Kidney epithelial cell (primary cell): Measurements from ENCODE around the gene FRMD1. TPM values are rescaled to one million over a fixed set of nuclear protein-coding genes. Genes with fewer than 3 reads are reported as not detected.

Experiments
- DNase-seq: peaks from one replicate; pipeline ENCODE4 v3.0.0-alpha.2; 2010; ENCODE audit warnings: low read depth
- H3K27me3 ChIP-seq: 2 replicates; pipeline ENCODE4 v1.6.0; 2011; ENCODE audit warnings: low read length; ENCODE audit not compliant: control insufficient read depth, insufficient read depth
- H3K36me3 ChIP-seq: 2 replicates; pipeline ENCODE4 v1.5.1; 2011; ENCODE audit warnings: low read length; ENCODE audit not compliant: control insufficient read depth, insufficient read depth
- H3K4me3 ChIP-seq: 2 replicates; pipeline ENCODE4 v1.5.1; 2011; ENCODE audit warnings: low read depth, mild to moderate bottlenecking, control low read depth, low read length
- total RNA-seq: library from RNA; depleted of rRNA; stranded (reverse); fragments of >200 nt; gene quantifications from 2 replicates; pipeline ENCODE4 v1.2.3, GENCODE V29; 2015
- TF ChIP-seq, protein P1 (sequence below): IDR thresholded peaks from 2 replicates; pipeline ENCODE4 v1.5.1; 2011; ENCODE audit warnings: mild to moderate bottlenecking, moderate library complexity, low read length, control low read depth, inconsistent platforms; ENCODE audit not compliant: insufficient read depth, poor library complexity, severe bottlenecking

Gene FRMD1
- total RNA-seq, 1 donor from 2014 or later = not detected

DNA sequence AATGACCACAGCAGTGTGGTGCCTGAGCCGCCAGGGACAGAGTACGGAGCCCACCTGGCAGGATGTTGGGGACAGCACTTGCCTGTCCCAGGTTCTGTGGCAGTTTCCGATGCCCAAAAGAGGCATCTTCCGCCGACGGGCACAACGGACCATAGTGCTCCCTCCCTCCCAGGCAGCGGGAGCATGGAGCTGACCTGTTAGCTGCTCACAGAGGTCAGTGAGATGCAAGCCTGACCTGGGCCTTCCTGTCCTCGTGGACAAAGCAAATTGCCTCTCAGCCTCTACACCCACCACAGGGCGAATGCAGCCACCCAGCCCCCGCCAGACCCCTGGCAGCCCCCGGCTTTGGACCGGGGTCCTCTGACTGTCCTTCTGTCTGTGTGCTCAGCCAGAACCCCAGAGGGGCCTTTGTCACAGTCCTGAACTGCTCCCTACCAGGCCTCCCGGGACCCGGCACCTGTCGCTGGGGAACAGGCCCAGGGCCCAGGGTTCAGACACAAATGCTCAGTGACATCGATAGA is 16.2 kb upstream of the FRMD1 start:
- no peaks in the 10 kb centered on the region for H3K36me3 ChIP-seq
- peaks cover 13% of the 10 kb centered on the region for H3K27me3 ChIP-seq
- DNase-seq = no peak
- no peak overlapping the region for H3K4me3 ChIP-seq
- TF ChIP-seq, protein P1, sequence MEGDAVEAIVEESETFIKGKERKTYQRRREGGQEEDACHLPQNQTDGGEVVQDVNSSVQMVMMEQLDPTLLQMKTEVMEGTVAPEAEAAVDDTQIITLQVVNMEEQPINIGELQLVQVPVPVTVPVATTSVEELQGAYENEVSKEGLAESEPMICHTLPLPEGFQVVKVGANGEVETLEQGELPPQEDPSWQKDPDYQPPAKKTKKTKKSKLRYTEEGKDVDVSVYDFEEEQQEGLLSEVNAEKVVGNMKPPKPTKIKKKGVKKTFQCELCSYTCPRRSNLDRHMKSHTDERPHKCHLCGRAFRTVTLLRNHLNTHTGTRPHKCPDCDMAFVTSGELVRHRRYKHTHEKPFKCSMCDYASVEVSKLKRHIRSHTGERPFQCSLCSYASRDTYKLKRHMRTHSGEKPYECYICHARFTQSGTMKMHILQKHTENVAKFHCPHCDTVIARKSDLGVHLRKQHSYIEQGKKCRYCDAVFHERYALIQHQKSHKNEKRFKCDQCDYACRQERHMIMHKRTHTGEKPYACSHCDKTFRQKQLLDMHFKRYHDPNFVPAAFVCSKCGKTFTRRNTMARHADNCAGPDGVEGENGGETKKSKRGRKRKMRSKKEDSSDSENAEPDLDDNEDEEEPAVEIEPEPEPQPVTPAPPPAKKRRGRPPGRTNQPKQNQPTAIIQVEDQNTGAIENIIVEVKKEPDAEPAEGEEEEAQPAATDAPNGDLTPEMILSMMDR = no peak

DNA sequence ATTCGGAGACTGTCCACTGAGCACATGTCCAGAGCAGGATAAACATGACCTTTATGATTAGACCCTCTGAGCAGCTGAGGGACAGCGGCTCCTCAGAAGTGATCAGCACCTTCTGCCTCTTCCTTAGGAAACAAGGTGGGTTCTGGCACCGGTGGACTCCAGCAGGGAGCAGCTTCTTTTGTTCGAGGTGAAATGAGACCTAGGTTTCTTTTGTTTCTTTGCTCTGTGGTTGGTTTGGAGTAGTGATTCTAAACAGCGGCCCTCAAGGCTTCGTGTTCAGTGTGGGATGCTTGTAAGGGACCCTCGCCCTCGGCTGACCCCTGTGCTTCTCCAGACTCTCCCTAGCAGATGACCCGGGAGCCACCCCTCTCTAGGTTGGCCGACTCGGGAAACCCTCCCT is 14.6 kb upstream of the FRMD1 start:
- DNase-seq = no peak
- Histone ChIP-seq H3K4me3 (no peak overlapping the region), H3K27me3 (peaks cover 15% of the 10 kb centered on the region), H3K36me3 (no peaks in the 10 kb centered on the region)
- TF ChIP-seq, protein P1 = no peak

DNA sequence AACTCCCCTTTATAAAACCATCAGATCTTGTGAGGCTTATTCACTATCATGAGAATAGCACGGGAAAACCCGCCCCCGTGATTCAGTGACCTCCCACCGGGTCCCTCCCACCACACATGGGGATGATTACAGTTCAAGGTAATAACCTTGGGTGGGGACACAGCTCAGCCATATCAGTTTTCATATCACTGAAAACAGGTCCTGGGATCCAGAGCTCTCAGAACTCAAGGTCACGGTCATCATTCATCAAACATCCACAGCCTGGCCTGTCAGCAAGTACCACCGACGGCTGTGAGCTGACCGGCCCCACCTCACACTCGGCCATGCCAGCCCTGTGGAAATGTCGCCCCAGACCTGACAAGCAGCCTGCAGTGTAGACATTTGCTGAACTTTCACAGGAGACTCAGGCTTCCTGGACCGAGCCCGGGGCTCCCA is 14.1 kb upstream of the FRMD1 start:
- TF ChIP-seq, protein P1 = no peak
- peaks cover 11% of the 10 kb centered on the region for H3K27me3 ChIP-seq
- no peak overlapping the region for H3K4me3 ChIP-seq
- no peaks in the 10 kb centered on the region for H3K36me3 ChIP-seq
- no peak for DNase-seq

DNA sequence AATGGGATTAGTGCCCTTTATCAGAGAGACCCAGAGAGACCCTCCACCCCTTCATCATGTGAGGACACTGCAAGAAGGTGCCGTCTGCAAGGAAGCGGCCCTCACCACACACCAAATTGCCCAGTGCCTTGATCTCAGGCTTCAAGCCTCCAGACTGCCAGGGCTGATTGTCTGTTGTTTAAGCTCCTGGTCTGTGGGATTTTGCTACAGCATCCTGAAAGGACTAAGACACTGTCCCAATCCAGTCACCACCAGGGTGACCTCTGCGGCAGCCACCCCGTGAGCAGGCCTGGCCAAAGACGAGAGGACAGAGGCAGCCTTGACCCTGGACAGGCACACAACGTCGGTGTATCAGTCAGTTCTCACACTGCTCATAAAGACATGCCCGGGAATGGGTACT is 13.5 kb upstream of the FRMD1 start:
- DNase-seq = no peak
- peaks cover 16% of the 10 kb centered on the region for H3K27me3 ChIP-seq
- no peak overlapping the region for H3K4me3 ChIP-seq
- H3K36me3 ChIP-seq = no peaks in the 10 kb centered on the region
- TF ChIP-seq, protein P1 = no peak

DNA sequence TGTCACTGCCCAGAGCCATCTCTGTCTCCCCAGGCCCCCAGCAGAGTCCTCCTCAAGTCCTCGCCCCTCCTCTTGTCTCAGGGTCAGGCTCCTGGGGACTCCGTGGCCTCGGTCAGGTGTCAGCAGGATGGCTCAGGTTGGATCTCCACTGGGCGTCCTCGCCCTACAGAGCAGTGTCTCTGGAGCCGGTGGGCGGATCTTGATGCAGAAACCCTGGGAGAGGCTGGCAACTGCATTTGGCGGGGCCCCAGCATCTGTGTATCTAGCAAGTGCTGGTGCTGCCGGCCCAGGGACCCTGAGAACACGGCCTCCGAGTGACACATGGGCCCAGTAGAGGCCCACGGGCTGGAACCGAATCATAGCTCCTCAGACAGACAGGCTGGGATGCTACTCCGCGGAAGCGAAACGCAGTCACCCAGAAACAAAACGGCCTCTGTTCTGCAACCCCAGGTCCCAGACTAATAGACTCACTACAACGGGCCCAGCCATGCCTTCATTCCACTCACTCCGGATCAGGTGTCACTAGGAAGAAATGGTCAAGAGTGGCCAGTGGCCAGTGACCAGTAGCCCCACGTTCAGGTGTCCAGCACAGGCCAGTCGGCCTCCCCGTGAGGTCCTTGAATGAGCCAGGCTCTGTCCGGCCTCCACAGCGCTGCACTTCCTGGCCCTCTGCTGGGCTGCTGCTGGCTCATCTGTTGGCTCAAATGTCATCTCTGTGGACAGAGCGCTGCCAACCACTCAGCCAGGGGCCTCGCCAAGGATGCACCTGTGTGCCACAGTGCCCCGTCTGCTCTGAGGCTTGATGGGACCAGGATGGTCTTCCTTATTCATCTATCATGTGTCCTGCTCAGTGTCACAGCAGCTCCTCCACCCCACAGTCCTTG is 12.6 kb upstream of the FRMD1 start:
- no peak for DNase-seq
- Histone ChIP-seq H3K27me3 (peaks cover 19% of the 10 kb centered on the region), H3K36me3 (no peaks in the 10 kb centered on the region), H3K4me3 (no peak overlapping the region)
- TF ChIP-seq, protein P1 = no peak
